HEK293T (cell line): Measurements from ENCODE around the gene KCNK10.

Source experiments
- BHLHE40 ChIP-seq: fragments of 450-650 bp; IDR thresholded peaks from 2 replicates; pipeline ENCODE4 v1.6.1; 2016; ENCODE audit warnings: mild to moderate bottlenecking, moderate library complexity, borderline replicate concordance
- CTBP1 ChIP-seq: fragments of 450-650 bp; IDR thresholded peaks from 2 replicates; pipeline ENCODE4 v1.6.1; 2016; ENCODE audit warnings: borderline replicate concordance
- FOXA1 ChIP-seq: fragments of 450-650 bp; IDR thresholded peaks from 2 replicates; pipeline ENCODE4 v1.6.1; 2016; ENCODE audit warnings: mild to moderate bottlenecking
- FOXM1 ChIP-seq: fragments of 450-650 bp; IDR thresholded peaks from 2 replicates; pipeline ENCODE4 v1.6.1; 2017; ENCODE audit warnings: mild to moderate bottlenecking, borderline replicate concordance
- SP1 ChIP-seq: fragments of 450-650 bp; IDR thresholded peaks from 2 replicates; pipeline ENCODE4 v1.6.1; 2017
- SUZ12 ChIP-seq: fragments of 450-650 bp; IDR thresholded peaks from 2 replicates; pipeline ENCODE4 v1.6.1; 2016; ENCODE audit warnings: mild to moderate bottlenecking
- TARDBP ChIP-seq: fragments of 450-650 bp; IDR thresholded peaks from 2 replicates; pipeline ENCODE4 v1.6.1; 2016
- TF ChIP-seq, protein P1 (sequence below): fragments of 450-650 bp; IDR thresholded peaks from 2 replicates; pipeline ENCODE4 v1.6.1; 2016

GRCh38 chr14:88342980-88343379 lies 19.9 kb upstream of the KCNK10 start:
- no peak for TF ChIP-seq BHLHE40
- TF ChIP-seq, protein P1, sequence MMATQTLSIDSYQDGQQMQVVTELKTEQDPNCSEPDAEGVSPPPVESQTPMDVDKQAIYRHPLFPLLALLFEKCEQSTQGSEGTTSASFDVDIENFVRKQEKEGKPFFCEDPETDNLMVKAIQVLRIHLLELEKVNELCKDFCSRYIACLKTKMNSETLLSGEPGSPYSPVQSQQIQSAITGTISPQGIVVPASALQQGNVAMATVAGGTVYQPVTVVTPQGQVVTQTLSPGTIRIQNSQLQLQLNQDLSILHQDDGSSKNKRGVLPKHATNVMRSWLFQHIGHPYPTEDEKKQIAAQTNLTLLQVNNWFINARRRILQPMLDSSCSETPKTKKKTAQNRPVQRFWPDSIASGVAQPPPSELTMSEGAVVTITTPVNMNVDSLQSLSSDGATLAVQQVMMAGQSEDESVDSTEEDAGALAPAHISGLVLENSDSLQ = no peak
- TF ChIP-seq CTBP1 = no peak
- no peak for TF ChIP-seq FOXM1
- TF ChIP-seq SUZ12 = no peak
- TF ChIP-seq FOXA1 = no peak
- TF ChIP-seq SP1 = no peak
- no peak for TF ChIP-seq TARDBP
